Karpas-422 (cell line): ENCODE results near the gene GAS6. TPM values are rescaled to one million over a fixed set of nuclear protein-coding genes. Genes with fewer than 3 reads are reported as not detected.

Experiments
- DNase-seq: peaks from one replicate; pipeline ENCODE4 v3.0.0-alpha.2; 2015
- H2AFZ ChIP-seq: fragments of 200-600 bp; sonication (generic); 2 replicates; pipeline ENCODE4 v1.6.1; 2014; ENCODE audit warnings: antibody characterized with exemption, low read length, mixed read lengths
- H3K27ac ChIP-seq: fragments of 200-600 bp; sonication (generic); 2 replicates; pipeline ENCODE4 v1.5.1; 2014; ENCODE audit warnings: mild to moderate bottlenecking, low read length, moderate library complexity
- H3K27me3 ChIP-seq: fragments of 200-600 bp; sonication (generic); 2 replicates; pipeline ENCODE4 v1.6.1; 2014; ENCODE audit warnings: low read length, mixed read lengths
- H3K36me3 ChIP-seq: fragments of 200-600 bp; sonication (generic); 2 replicates; pipeline ENCODE4 v1.6.1; 2014; ENCODE audit warnings: low read length, mixed read lengths; ENCODE audit not compliant: insufficient read depth
- H3K4me1 ChIP-seq: fragments of 200-600 bp; sonication (generic); 2 replicates; pipeline ENCODE4 v1.6.1; 2014; ENCODE audit warnings: mild to moderate bottlenecking, low read length, mixed read lengths
- H3K4me2 ChIP-seq: fragments of 200-600 bp; sonication (generic); 2 replicates; pipeline ENCODE4 v1.6.1; 2014; ENCODE audit warnings: low read length, low read depth, mild to moderate bottlenecking; ENCODE audit not compliant: poor library complexity, severe bottlenecking
- H3K4me3 ChIP-seq: fragments of 200-600 bp; sonication (generic); 2 replicates; pipeline ENCODE4 v1.5.1; 2014; ENCODE audit warnings: mild to moderate bottlenecking, antibody characterized with exemption, low read length, mixed read lengths
- H3K79me2 ChIP-seq: fragments of 200-600 bp; sonication (generic); 2 replicates; pipeline ENCODE4 v1.6.1; 2014; ENCODE audit warnings: mild to moderate bottlenecking, low read length, mixed read lengths
- H3K9ac ChIP-seq: fragments of 200-600 bp; sonication (generic); 2 replicates; pipeline ENCODE4 v1.6.0; 2014; ENCODE audit warnings: low read length
- H3K9me2 ChIP-seq: fragments of 200-600 bp; sonication (generic), shearing (Covaris generic); replicated peaks from 2 replicates; pipeline ENCODE4 v1.6.0; 2014; ENCODE audit warnings: mild to moderate bottlenecking, low read length, moderate library complexity; ENCODE audit not compliant: insufficient read depth
- H3K9me3 ChIP-seq: fragments of 300-700, 200-600 bp; sonication (generic); 2 replicates; pipeline ENCODE4 v1.6.1; 2014; ENCODE audit warnings: low read length, mixed read lengths
- H4K20me1 ChIP-seq: fragments of 200-600 bp; sonication (generic); 2 replicates; pipeline ENCODE4 v1.6.1; 2014; ENCODE audit warnings: mild to moderate bottlenecking, antibody characterized with exemption, low read length, low read depth; ENCODE audit not compliant: insufficient read depth
- total RNA-seq: library from RNA; depleted of rRNA; stranded (reverse); fragments of >200 nt; shearing (Covaris generic); gene quantifications from 2 replicates; pipeline ENCODE4 v1.2.3, GENCODE V29; 2014; ENCODE audit warnings: low replicate concordance

GAS6 gene
- total RNA-seq, 1 experiment from 2014 or later: not detected

- Histone ChIP-seq H3K27me3 (no peaks in the 10 kb centered on the region), H3K4me1 (no peaks in the 10 kb centered on the region)
- DNase-seq: no peak
Measured at GRCh38 chr13:113842336-113843062, 21.4 kb downstream of the GAS6 start.

GRCh38 chr13:113841353-113841650 lies 22.6 kb downstream of the GAS6 start:
- Histone ChIP-seq H3K4me2 (no peak overlapping the region), H3K4me1 (no peaks in the 10 kb centered on the region)

More at GRCh38 chr13:113842336-113843062, 21.4 kb downstream of the GAS6 start:
- H3K9me3 ChIP-seq: no peaks in the 10 kb centered on the region
- H3K79me2 ChIP-seq: no peaks in the 10 kb centered on the region
- no peaks in the 10 kb centered on the region for H3K9me2 ChIP-seq
- H3K36me3 ChIP-seq: no peaks in the 10 kb centered on the region
- H3K27ac ChIP-seq: no peak overlapping the region
- no peak overlapping the region for H3K4me2 ChIP-seq
- no peak overlapping the region for H2AFZ ChIP-seq
- H3K4me3 ChIP-seq: no peak overlapping the region
- peaks cover 30% of the 10 kb centered on the region; the same call in 1 of the 2 replicates for H4K20me1 ChIP-seq
- no peak overlapping the region for H3K9ac ChIP-seq

DNA sequence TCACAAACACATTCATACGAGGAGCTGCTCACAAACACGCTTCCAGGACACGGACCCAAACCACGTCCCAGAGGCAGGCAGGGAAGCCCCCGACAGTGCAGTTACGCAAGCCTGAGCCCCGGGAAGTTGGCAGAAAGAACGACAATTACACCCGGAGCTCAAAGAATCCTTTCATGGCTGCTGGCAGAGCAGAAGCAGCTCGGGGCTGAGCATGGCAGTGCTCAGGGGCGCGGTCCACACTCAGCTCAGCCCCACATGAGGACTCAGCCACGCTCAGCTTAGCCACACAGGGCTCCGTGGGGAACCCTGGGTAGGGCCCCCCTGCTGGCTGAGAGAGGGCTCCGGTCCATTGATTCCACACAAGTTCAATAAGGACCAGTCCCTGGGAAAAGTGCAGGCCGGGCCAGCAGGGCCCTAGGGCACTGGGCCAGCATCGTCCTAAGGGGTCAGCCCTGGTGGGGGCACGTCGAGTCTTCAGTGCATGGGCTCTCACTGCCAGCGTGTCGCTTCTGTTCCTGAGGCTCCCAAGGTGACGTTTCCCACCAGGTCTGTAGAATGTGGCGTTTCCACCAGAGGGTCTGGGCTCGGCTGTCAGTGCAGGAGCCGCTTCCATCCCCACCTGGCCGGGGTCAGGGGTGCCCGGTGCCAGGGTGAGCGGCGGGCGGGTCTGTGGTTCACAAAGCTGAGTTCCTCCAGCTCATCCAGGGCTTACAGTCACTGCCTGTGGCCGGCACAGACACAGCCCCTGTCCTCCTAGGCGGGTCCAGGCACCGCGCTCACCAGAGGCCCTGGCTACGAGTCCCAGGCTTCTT lies 23.1 kb downstream of the GAS6 start:
- H3K4me3 ChIP-seq: no peak overlapping the region
- no peaks in the 10 kb centered on the region for H3K4me1 ChIP-seq
- H3K27ac ChIP-seq: no peak overlapping the region
- H2AFZ ChIP-seq: no peak overlapping the region
- H3K9me2 ChIP-seq: no peaks in the 10 kb centered on the region
- no peak overlapping the region for H3K9ac ChIP-seq
- peaks cover 36% of the 10 kb centered on the region; the same call in 1 of the 2 replicates for H4K20me1 ChIP-seq
- H3K36me3 ChIP-seq: no peaks in the 10 kb centered on the region
- H3K79me2 ChIP-seq: no peaks in the 10 kb centered on the region
- no peak for DNase-seq
- no peaks in the 10 kb centered on the region for H3K9me3 ChIP-seq
- H3K27me3 ChIP-seq: no peaks in the 10 kb centered on the region
- H3K4me2 ChIP-seq: no peak overlapping the region

More at GRCh38 chr13:113841353-113841650, 22.6 kb downstream of the GAS6 start:
- Histone ChIP-seq H3K27ac (no peak overlapping the region), H3K79me2 (no peaks in the 10 kb centered on the region), H3K4me3 (no peak overlapping the region), H3K9ac (no peak overlapping the region), H3K36me3 (no peaks in the 10 kb centered on the region), H3K9me3 (no peaks in the 10 kb centered on the region), H3K27me3 (no peaks in the 10 kb centered on the region), H3K9me2 (no peaks in the 10 kb centered on the region), H4K20me1 (peaks cover 36% of the 10 kb centered on the region; the same call in 1 of the 2 replicates), H2AFZ (no peak overlapping the region)
- no peak for DNase-seq

- H3K9me3 ChIP-seq: no peaks in the 10 kb centered on the region
- H3K79me2 ChIP-seq: no peaks in the 10 kb centered on the region
- H3K4me3 ChIP-seq: no peak overlapping the region
- H2AFZ ChIP-seq: no peak overlapping the region
- no peaks in the 10 kb centered on the region for H3K36me3 ChIP-seq
- no peaks in the 10 kb centered on the region for H3K9me2 ChIP-seq
- no peak overlapping the region for H3K9ac ChIP-seq
- no peaks in the 10 kb centered on the region for H3K4me1 ChIP-seq
- H3K27me3 ChIP-seq: no peaks in the 10 kb centered on the region
- no peak for DNase-seq
- H3K27ac ChIP-seq: no peak overlapping the region
- peaks cover 37% of the 10 kb centered on the region; the same call in 1 of the 2 replicates for H4K20me1 ChIP-seq
- H3K4me2 ChIP-seq: no peak overlapping the region
Measured at GRCh38 chr13:113839536-113840204, 24.2 kb downstream of the GAS6 start.

GRCh38 chr13:113838711-113839201 lies 25.1 kb downstream of the GAS6 start:
- H3K9ac ChIP-seq: no peak overlapping the region
- no peak overlapping the region for H3K4me2 ChIP-seq
- H3K4me1 ChIP-seq: no peaks in the 10 kb centered on the region
- H2AFZ ChIP-seq: no peak overlapping the region
- no peaks in the 10 kb centered on the region for H3K36me3 ChIP-seq
- H3K9me3 ChIP-seq: no peaks in the 10 kb centered on the region
- H3K79me2 ChIP-seq: no peaks in the 10 kb centered on the region
- DNase-seq: no peak
- H3K27ac ChIP-seq: no peak overlapping the region
- H4K20me1 ChIP-seq: peaks cover 35% of the 10 kb centered on the region; the same call in 1 of the 2 replicates
- H3K9me2 ChIP-seq: no peaks in the 10 kb centered on the region
- H3K4me3 ChIP-seq: no peak overlapping the region
- H3K27me3 ChIP-seq: no peaks in the 10 kb centered on the region

GRCh38 chr13:113837560-113838355 lies 26.1 kb downstream of the GAS6 start:
- Histone ChIP-seq H3K4me2 (no peak overlapping the region), H4K20me1 (peaks cover 31% of the 10 kb centered on the region; the same call in 1 of the 2 replicates), H3K9me3 (no peaks in the 10 kb centered on the region), H3K4me1 (no peaks in the 10 kb centered on the region), H3K36me3 (no peaks in the 10 kb centered on the region), H3K9ac (no peak overlapping the region), H3K4me3 (no peak overlapping the region), H3K27ac (no peak overlapping the region), H3K79me2 (no peaks in the 10 kb centered on the region), H3K9me2 (no peaks in the 10 kb centered on the region), H3K27me3 (no peaks in the 10 kb centered on the region), H2AFZ (no peak overlapping the region)
- DNase-seq: no peak

DNA sequence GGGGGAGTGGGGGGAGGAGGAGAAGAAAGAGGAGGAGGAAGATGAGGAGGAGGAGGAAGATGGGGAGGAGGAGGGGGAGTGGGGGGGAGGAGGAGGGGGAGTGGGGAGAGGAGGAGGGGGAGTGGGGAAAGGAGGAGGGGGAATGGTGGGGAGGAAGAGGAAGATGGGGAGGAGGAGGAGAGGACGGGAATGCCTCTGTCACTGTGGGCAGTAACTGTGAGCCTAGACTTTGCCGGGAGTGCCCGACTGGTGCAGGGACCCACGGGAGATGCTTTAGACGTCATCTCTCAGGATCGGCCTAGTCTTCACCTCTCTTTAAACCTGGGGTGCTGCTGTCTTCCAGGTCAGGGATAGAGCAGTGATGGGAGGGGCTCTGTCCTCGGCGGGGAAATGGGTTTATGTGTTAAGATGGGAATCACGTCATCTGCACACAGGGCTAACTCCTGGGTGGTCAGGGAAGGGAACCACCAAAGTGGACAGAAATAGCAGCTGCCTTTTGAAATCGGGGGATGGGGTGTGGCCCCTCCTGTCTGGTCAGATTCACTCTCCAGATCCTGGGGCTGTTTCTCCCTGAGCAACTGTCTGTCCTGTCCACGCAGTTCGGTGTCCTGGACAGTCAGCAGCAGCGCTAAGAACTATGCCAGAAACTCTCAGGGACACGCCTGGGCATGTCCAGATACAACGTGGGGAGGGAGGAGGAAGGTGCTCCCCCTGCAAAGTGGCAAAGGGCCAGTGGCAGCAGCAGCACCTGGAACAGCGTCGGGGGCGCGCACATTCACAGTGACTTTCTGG lies 26.9 kb downstream of the GAS6 start:
- no peaks in the 10 kb centered on the region for H3K36me3 ChIP-seq
- no peaks in the 10 kb centered on the region for H3K9me2 ChIP-seq
- no peaks in the 10 kb centered on the region for H3K79me2 ChIP-seq
- H3K27me3 ChIP-seq: no peaks in the 10 kb centered on the region
- H3K27ac ChIP-seq: no peak overlapping the region
- no peak overlapping the region for H3K4me2 ChIP-seq
- no peak overlapping the region for H3K4me3 ChIP-seq
- DNase-seq: no peak
- H3K9me3 ChIP-seq: no peaks in the 10 kb centered on the region
- H2AFZ ChIP-seq: no peak overlapping the region
- no peak overlapping the region for H3K9ac ChIP-seq
- no peaks in the 10 kb centered on the region for H3K4me1 ChIP-seq
- H4K20me1 ChIP-seq: peaks cover 33% of the 10 kb centered on the region; the same call in 1 of the 2 replicates
